Measurements from ENCODE around the gene ZNF138. TPM values are rescaled to one million over a fixed set of nuclear protein-coding genes. Genes with fewer than 3 reads are reported as not detected.
"Not testable (repeated sequence)": the region's sequence is repeated elsewhere in the genome, so short reads cannot be mapped to it uniquely, and the experiment has no call there.

Gene ZNF138
- total RNA-seq, 1 donor from 2014 or later = 18.5 TPM

- H3K4me3 Mint-ChIP-seq = peak overlapping the region; percentile 100
- peaks cover 22% of the 10 kb centered on the region for H3K4me1 Mint-ChIP-seq
- no peak for TF ChIP-seq CTCF (conservative IDR thresholded peaks at IDR 0.05)
- H3K9me3 Mint-ChIP-seq = no peaks in the 10 kb centered on the region
- DNase-seq (ENCODE audit: low read depth, low spot score) = no peak
- peaks cover 14% of the 10 kb centered on the region for H3K36me3 Mint-ChIP-seq (ENCODE audit: low read depth)
- H3K27ac Mint-ChIP-seq (ENCODE audit: unreplicated experiment) = no peak overlapping the region
- peaks cover 14% of the 10 kb centered on the region for H3K27me3 Mint-ChIP-seq (ENCODE audit: low read depth)
Observed at GRCh38 chr7:64793106-64793755, 997 bp upstream of the ZNF138 start.

GRCh38 chr7:64795176-64795575 is 948 bp downstream of the ZNF138 start:
- H3K27me3 Mint-ChIP-seq (ENCODE audit: low read depth) = peaks cover 11% of the 10 kb centered on the region
- peaks cover 22% of the 10 kb centered on the region for H3K4me1 Mint-ChIP-seq
- H3K4me3 Mint-ChIP-seq = peak overlapping the region; percentile 100
- H3K9me3 Mint-ChIP-seq = no peaks in the 10 kb centered on the region
- peak overlapping the region; percentile 100 for H3K27ac Mint-ChIP-seq (ENCODE audit: unreplicated experiment)
- no peak for DNase-seq (ENCODE audit: low read depth, low spot score)
- TF ChIP-seq CTCF (conservative IDR thresholded peaks at IDR 0.05) = no peak
- peaks cover 26% of the 10 kb centered on the region for H3K36me3 Mint-ChIP-seq (ENCODE audit: low read depth)

GRCh38 chr7:64799169-64799568 is 4.9 kb downstream of the ZNF138 start:
- H3K27me3 Mint-ChIP-seq (ENCODE audit: low read depth); H3K27ac Mint-ChIP-seq (ENCODE audit: unreplicated experiment); DNase-seq (ENCODE audit: low read depth, low spot score); H3K4me3 Mint-ChIP-seq; H3K9me3 Mint-ChIP-seq: not testable (repeated sequence)
- H3K4me1 Mint-ChIP-seq = peaks cover 19% of the 10 kb centered on the region
- H3K36me3 Mint-ChIP-seq (ENCODE audit: low read depth) = peaks cover 56% of the 10 kb centered on the region

- Mint-ChIP-seq H3K9me3 (peaks cover 11% of the 10 kb centered on the region), H3K27me3 (ENCODE audit: low read depth) (no peaks in the 10 kb centered on the region), H3K4me3 (no peak overlapping the region), H3K27ac (ENCODE audit: unreplicated experiment) (no peak overlapping the region), H3K36me3 (ENCODE audit: low read depth) (peaks cover 65% of the 10 kb centered on the region), H3K4me1 (no peaks in the 10 kb centered on the region)
- DNase-seq (ENCODE audit: low read depth, low spot score) = no peak
- TF ChIP-seq CTCF (conservative IDR thresholded peaks at IDR 0.05) = no peak
Observed at GRCh38 chr7:64802699-64803098, 8.5 kb downstream of the ZNF138 start.

GRCh38 chr7:64807731-64808365 is 13.6 kb downstream of the ZNF138 start:
- Mint-ChIP-seq H3K27me3 (ENCODE audit: low read depth) (no peaks in the 10 kb centered on the region), H3K27ac (ENCODE audit: unreplicated experiment) (no peak overlapping the region), H3K4me3 (no peak overlapping the region), H3K36me3 (ENCODE audit: low read depth) (peaks cover 45% of the 10 kb centered on the region), H3K9me3 (peaks cover 7% of the 10 kb centered on the region), H3K4me1 (no peaks in the 10 kb centered on the region)
- DNase-seq (ENCODE audit: low read depth, low spot score) = no peak
- TF ChIP-seq CTCF (conservative IDR thresholded peaks at IDR 0.05) = no peak

GRCh38 chr7:64811767-64812166 is 17.5 kb downstream of the ZNF138 start:
- Mint-ChIP-seq H3K27ac (ENCODE audit: unreplicated experiment) (no peak overlapping the region), H3K4me1 (no peaks in the 10 kb centered on the region), H3K27me3 (ENCODE audit: low read depth) (no peaks in the 10 kb centered on the region), H3K36me3 (ENCODE audit: low read depth) (peaks cover 41% of the 10 kb centered on the region), H3K9me3 (peaks cover 4% of the 10 kb centered on the region), H3K4me3 (no peak overlapping the region)
- DNase-seq (ENCODE audit: low read depth, low spot score) = no peak
- TF ChIP-seq CTCF (conservative IDR thresholded peaks at IDR 0.05) = no peak
